ENCODE data around the gene MBL2.

The MBL2 gene

DNA sequence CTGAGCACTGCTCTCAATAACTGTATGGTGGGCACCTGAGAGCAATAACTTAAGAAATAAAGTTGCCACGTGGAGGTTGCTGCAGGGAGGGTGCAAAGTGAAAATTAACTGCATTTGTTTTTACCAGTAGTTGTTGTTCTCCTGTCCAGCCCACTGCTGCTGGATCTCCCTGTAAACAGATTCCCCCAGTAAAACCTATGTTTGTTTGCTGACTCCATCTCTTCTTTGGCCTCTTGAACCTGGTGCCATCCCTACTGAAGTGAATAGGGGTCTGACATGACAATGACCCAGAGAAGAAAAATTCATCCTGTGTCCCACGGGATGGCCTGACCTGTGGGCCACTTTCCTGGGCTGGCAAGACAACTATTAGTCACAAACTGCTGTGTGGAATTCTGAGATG lies 1.7 kb downstream of the MBL2 start:
- Histone ChIP-seq H3K27me3 (ENCODE audit: control insufficient read depth in 1 of 2, insufficient read depth in 2 of 2, low read length in 2 of 2) (no peaks in the 10 kb centered on the region), H3K9me3 (ENCODE audit: low read length) (no peaks in the 10 kb centered on the region), H3K9ac (ENCODE audit: low read length) (no peak overlapping the region), H3K36me3 (ENCODE audit: insufficient read depth, low read length) (no peaks in the 10 kb centered on the region), H3K27ac (ENCODE audit: low read depth, low read length) (no peak overlapping the region), H3K4me1 (ENCODE audit: insufficient read depth, low read length) (no peaks in the 10 kb centered on the region), H3K4me3 (ENCODE audit: low read depth in 1 of 2, low read length in 2 of 2) (no peak overlapping the region)

DNA sequence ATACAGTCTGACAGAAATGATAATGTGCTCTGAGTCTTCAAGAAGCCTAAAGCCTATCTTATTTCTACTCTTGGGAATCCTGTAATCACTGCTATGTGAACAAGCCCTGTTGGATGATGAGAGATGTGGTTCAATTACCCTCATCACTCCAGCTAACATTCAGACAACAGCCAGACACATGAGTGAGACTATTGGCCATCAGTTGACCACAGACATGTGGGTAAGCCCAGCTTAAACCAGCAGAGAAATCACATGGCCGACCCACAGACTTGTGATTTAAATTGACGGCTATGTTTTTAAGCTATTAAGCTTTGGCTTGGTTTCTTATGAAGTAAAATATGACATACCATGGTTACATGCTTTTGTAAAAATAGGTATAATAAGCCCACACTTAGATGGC lies 2.6 kb downstream of the MBL2 start:
- H3K36me3 ChIP-seq (ENCODE audit: insufficient read depth, low read length), result no peaks in the 10 kb centered on the region
- H3K4me1 ChIP-seq (ENCODE audit: insufficient read depth, low read length), result no peaks in the 10 kb centered on the region
- H3K4me3 ChIP-seq (ENCODE audit: low read depth in 1 of 2, low read length in 2 of 2), result no peak overlapping the region
- H3K27ac ChIP-seq (ENCODE audit: low read depth, low read length), result no peak overlapping the region
- no peak overlapping the region for H3K9ac ChIP-seq (ENCODE audit: low read length)
- no peaks in the 10 kb centered on the region for H3K27me3 ChIP-seq (ENCODE audit: control insufficient read depth in 1 of 2, insufficient read depth in 2 of 2, low read length in 2 of 2)
- no peaks in the 10 kb centered on the region for H3K9me3 ChIP-seq (ENCODE audit: low read length)

- Histone ChIP-seq H3K27me3 (ENCODE audit: control insufficient read depth in 1 of 2, insufficient read depth in 2 of 2, low read length in 2 of 2) (no peaks in the 10 kb centered on the region), H3K36me3 (ENCODE audit: insufficient read depth, low read length) (no peaks in the 10 kb centered on the region), H3K4me3 (ENCODE audit: low read depth in 1 of 2, low read length in 2 of 2) (no peak overlapping the region), H3K9ac (ENCODE audit: low read length) (no peak overlapping the region), H3K9me3 (ENCODE audit: low read length) (no peaks in the 10 kb centered on the region), H3K27ac (ENCODE audit: low read depth, low read length) (no peak overlapping the region), H3K4me1 (ENCODE audit: insufficient read depth, low read length) (no peaks in the 10 kb centered on the region)
These were observed 4.5 kb downstream of the MBL2 start for GRCh38 chr10:52768001-52768532.

GRCh38 chr10:52762088-52762487 lies 10.5 kb downstream of the MBL2 start:
- H3K27me3 ChIP-seq (ENCODE audit: control insufficient read depth in 1 of 2, insufficient read depth in 2 of 2, low read length in 2 of 2), result no peaks in the 10 kb centered on the region
- no peaks in the 10 kb centered on the region for H3K36me3 ChIP-seq (ENCODE audit: insufficient read depth, low read length)
- no peak overlapping the region for H3K27ac ChIP-seq (ENCODE audit: low read depth, low read length)
- no peaks in the 10 kb centered on the region for H3K4me1 ChIP-seq (ENCODE audit: insufficient read depth, low read length)
- no peak overlapping the region for H3K4me3 ChIP-seq (ENCODE audit: low read depth in 1 of 2, low read length in 2 of 2)
- no peak overlapping the region for H3K9ac ChIP-seq (ENCODE audit: low read length)
- no peaks in the 10 kb centered on the region for H3K9me3 ChIP-seq (ENCODE audit: low read length)

DNA sequence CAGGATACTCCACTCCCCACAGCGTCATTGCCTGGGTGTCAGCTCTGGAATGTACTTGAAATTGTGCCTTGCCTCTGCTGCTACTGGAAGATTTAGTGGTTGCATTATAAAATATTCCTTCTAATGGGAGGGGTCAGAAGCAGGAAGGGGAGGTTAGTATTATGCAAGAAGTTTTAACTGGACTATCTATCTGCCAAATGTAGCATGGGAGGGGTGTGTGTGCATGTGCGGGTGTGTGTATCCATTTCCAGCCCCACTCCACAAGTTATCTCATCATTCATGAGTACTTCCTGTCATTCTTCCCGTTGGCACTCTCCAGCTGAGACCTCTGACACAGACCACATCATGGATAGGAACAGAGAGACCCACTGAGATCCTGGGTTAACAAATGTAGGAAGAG lies 13.4 kb downstream of the MBL2 start:
- Histone ChIP-seq H3K27ac (ENCODE audit: low read depth, low read length) (no peak overlapping the region), H3K4me3 (ENCODE audit: low read depth in 1 of 2, low read length in 2 of 2) (no peak overlapping the region), H3K9ac (ENCODE audit: low read length) (no peak overlapping the region), H3K9me3 (ENCODE audit: low read length) (no peaks in the 10 kb centered on the region), H3K27me3 (ENCODE audit: control insufficient read depth in 1 of 2, insufficient read depth in 2 of 2, low read length in 2 of 2) (no peaks in the 10 kb centered on the region), H3K36me3 (ENCODE audit: insufficient read depth, low read length) (no peaks in the 10 kb centered on the region), H3K4me1 (ENCODE audit: insufficient read depth, low read length) (no peaks in the 10 kb centered on the region)

DNA sequence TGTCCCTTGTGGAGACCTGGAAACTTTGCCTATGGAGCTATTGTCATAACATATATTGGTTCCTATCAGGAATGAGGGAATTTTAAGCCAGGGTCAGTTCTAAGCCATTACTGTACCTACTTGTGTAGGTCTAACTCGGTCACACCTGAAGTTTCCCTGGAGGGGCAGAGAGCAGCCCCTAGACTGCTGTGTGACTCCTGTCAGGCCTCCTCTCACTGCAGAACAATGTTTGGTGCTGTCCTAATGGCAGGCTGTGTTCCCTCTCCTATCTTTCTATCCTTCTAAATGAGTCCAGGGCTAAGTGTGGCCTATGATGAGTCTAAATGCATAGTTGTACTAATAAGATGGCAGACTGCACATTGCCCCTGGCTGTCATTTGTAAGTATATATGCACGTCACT lies 14.2 kb downstream of the MBL2 start:
- Histone ChIP-seq H3K27ac (ENCODE audit: low read depth, low read length) (no peak overlapping the region), H3K36me3 (ENCODE audit: insufficient read depth, low read length) (no peaks in the 10 kb centered on the region), H3K4me1 (ENCODE audit: insufficient read depth, low read length) (no peaks in the 10 kb centered on the region), H3K9me3 (ENCODE audit: low read length) (no peaks in the 10 kb centered on the region), H3K27me3 (ENCODE audit: control insufficient read depth in 1 of 2, insufficient read depth in 2 of 2, low read length in 2 of 2) (no peaks in the 10 kb centered on the region), H3K9ac (ENCODE audit: low read length) (no peak overlapping the region), H3K4me3 (ENCODE audit: low read depth in 1 of 2, low read length in 2 of 2) (no peak overlapping the region)

DNA sequence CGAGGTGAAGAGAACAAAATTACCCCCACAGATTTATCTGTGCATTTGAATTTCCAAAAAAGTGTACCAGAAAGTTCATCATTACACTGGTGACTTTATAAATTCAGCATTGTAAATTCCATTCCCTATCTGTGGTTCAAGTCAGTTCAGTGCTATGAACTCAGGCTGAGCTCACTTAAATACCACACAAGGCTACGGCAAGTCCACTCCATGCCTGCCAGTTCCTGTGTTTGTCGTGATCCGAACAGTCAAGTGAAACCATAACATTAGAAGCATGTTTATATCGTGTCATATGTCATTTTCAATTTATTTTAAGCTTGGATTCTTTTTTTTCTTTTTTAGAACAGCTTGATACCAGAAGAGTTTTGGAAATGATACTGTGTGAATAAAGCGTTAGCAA lies 14.8 kb downstream of the MBL2 start:
- Histone ChIP-seq H3K27me3 (ENCODE audit: control insufficient read depth in 1 of 2, insufficient read depth in 2 of 2, low read length in 2 of 2) (no peaks in the 10 kb centered on the region), H3K4me1 (ENCODE audit: insufficient read depth, low read length) (no peaks in the 10 kb centered on the region), H3K36me3 (ENCODE audit: insufficient read depth, low read length) (no peaks in the 10 kb centered on the region), H3K27ac (ENCODE audit: low read depth, low read length) (no peak overlapping the region), H3K4me3 (ENCODE audit: low read depth in 1 of 2, low read length in 2 of 2) (no peak overlapping the region), H3K9me3 (ENCODE audit: low read length) (no peaks in the 10 kb centered on the region), H3K9ac (ENCODE audit: low read length) (no peak overlapping the region)

- no peak overlapping the region for H3K4me3 ChIP-seq (ENCODE audit: low read depth in 1 of 2, low read length in 2 of 2)
- H3K36me3 ChIP-seq (ENCODE audit: insufficient read depth, low read length), result no peaks in the 10 kb centered on the region
- no peaks in the 10 kb centered on the region for H3K4me1 ChIP-seq (ENCODE audit: insufficient read depth, low read length)
- no peak overlapping the region for H3K9ac ChIP-seq (ENCODE audit: low read length)
- no peaks in the 10 kb centered on the region for H3K27me3 ChIP-seq (ENCODE audit: control insufficient read depth in 1 of 2, insufficient read depth in 2 of 2, low read length in 2 of 2)
- no peak overlapping the region for H3K27ac ChIP-seq (ENCODE audit: low read depth, low read length)
- H3K9me3 ChIP-seq (ENCODE audit: low read length), result no peaks in the 10 kb centered on the region
These were observed 15.6 kb downstream of the MBL2 start for GRCh38 chr10:52756966-52757365.

- Histone ChIP-seq H3K4me1 (ENCODE audit: insufficient read depth, low read length) (no peaks in the 10 kb centered on the region), H3K9me3 (ENCODE audit: low read length) (no peaks in the 10 kb centered on the region), H3K4me3 (ENCODE audit: low read depth in 1 of 2, low read length in 2 of 2) (no peak overlapping the region), H3K9ac (ENCODE audit: low read length) (no peak overlapping the region), H3K36me3 (ENCODE audit: insufficient read depth, low read length) (no peaks in the 10 kb centered on the region), H3K27me3 (ENCODE audit: control insufficient read depth in 1 of 2, insufficient read depth in 2 of 2, low read length in 2 of 2) (no peaks in the 10 kb centered on the region), H3K27ac (ENCODE audit: low read depth, low read length) (no peak overlapping the region)
These were observed 16.3 kb downstream of the MBL2 start for GRCh38 chr10:52756295-52756694.

DNA sequence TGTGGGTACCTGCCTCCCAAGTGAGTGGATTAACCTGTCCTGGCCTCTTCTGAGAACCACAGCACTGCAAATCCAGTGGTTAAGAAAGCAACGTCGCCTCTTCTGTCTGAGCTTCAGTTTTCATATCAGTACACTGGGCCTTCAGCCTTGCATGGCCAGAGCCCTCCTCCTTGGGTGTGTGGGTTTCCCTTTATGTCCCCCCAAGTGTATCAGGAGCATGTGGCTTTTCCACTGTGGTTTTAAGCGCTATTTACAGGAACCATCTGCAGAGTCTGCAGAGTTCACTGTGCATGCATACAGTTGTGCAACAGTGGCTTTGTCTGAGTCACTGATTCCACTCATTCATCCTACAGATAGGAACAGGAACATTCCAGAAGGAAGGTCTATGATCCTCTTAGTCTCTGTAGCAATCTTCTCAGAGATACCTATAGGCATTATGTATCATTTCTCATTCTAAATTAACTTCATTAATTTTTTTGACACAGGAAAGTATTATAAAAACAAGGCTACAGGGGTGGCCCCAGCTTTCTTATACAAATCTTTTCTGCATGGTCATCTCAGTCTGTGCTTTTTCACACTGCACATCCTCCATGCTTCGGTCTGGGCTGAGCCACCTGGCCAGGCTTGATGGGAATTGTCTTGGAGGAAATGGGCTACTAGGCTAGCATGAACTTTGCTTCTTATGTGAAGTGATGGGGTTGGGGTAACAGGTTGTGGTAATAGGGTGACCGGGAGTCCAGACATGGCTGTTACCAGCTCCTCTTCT lies 17.1 kb downstream of the MBL2 start:
- Histone ChIP-seq H3K4me3 (ENCODE audit: low read depth in 1 of 2, low read length in 2 of 2) (no peak overlapping the region), H3K9ac (ENCODE audit: low read length) (no peak overlapping the region), H3K4me1 (ENCODE audit: insufficient read depth, low read length) (no peaks in the 10 kb centered on the region), H3K36me3 (ENCODE audit: insufficient read depth, low read length) (no peaks in the 10 kb centered on the region), H3K27me3 (ENCODE audit: control insufficient read depth in 1 of 2, insufficient read depth in 2 of 2, low read length in 2 of 2) (no peaks in the 10 kb centered on the region), H3K9me3 (ENCODE audit: low read length) (no peaks in the 10 kb centered on the region), H3K27ac (ENCODE audit: low read depth, low read length) (no peak overlapping the region)

DNA sequence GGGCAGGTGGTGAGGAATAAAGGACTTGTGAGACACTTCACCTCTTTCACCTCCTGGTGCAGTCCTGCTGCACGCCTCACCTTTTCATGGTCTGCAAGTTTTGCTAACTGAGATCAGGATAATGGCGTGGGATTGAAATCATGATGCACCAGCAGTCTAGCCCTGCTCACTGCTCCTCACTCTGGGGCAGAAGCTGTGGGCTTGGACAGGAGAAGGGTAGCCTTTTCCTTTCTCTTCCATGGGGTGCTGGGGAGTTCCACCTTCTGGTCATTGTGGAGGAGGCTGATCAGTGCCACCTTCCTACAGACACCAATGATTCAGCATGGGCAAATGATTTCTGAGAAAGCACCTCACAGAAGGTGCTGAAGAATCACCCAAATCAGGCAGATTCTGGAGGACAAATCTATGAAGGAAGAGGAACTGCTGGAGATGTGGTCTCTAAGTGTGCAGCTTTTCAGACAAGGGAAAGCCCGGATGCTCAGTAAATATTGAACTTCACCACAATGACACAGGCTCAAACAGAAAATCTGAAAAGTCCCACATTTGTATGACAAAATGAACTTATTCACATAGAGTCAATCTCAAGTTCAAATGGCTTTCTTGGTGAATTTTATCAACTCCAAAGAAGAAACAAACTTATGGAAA lies 19.7 kb downstream of the MBL2 start:
- Histone ChIP-seq H3K27ac (ENCODE audit: low read depth, low read length) (no peak overlapping the region), H3K27me3 (ENCODE audit: control insufficient read depth in 1 of 2, insufficient read depth in 2 of 2, low read length in 2 of 2) (no peaks in the 10 kb centered on the region), H3K9ac (ENCODE audit: low read length) (no peak overlapping the region), H3K4me3 (ENCODE audit: low read depth in 1 of 2, low read length in 2 of 2) (no peak overlapping the region), H3K36me3 (ENCODE audit: insufficient read depth, low read length) (no peaks in the 10 kb centered on the region), H3K9me3 (ENCODE audit: low read length) (no peaks in the 10 kb centered on the region), H3K4me1 (ENCODE audit: insufficient read depth, low read length) (no peaks in the 10 kb centered on the region)

DNA sequence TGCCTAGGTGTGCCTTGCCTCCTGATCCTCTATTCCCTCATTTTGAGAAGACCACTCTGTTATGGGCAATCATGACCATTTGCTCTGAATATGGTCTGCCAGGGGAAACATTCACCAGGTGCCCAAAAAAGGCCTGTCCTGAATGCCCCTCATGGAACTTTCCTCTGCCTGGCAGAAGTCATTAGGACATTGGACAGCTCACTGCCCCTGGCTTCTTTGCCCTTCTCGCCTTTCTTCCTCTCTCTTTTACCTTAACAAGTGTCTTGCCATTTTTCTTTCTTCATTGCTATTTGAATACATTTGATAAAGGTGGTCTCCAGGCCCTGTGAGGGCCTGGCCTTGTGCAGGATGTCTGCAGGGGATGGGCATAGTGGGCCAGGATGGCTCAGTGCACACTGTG lies 20.3 kb downstream of the MBL2 start:
- H3K36me3 ChIP-seq (ENCODE audit: insufficient read depth, low read length), result no peaks in the 10 kb centered on the region

More for the DNA sequence above, 20.3 kb downstream of the MBL2 start:
- no peak overlapping the region for H3K4me3 ChIP-seq (ENCODE audit: low read depth in 1 of 2, low read length in 2 of 2)
- no peak overlapping the region for H3K27ac ChIP-seq (ENCODE audit: low read depth, low read length)
- no peaks in the 10 kb centered on the region for H3K9me3 ChIP-seq (ENCODE audit: low read length)
- no peaks in the 10 kb centered on the region for H3K27me3 ChIP-seq (ENCODE audit: control insufficient read depth in 1 of 2, insufficient read depth in 2 of 2, low read length in 2 of 2)
- no peak overlapping the region for H3K9ac ChIP-seq (ENCODE audit: low read length)
- H3K4me1 ChIP-seq (ENCODE audit: insufficient read depth, low read length), result no peaks in the 10 kb centered on the region

All from muscle layer of colon (tissue), 2 donors.